Lower leg skin (tissue), 3 donors: ENCODE results near the gene ANKRD23.

Experiments
- CTCF ChIP-seq, 3 donors: fragments of 450-650 bp; IDR thresholded peaks; one replicate each; pipeline ENCODE4 v1.5.1; 2016; ENCODE audit warnings: antibody characterized with exemption in 3 of 3, mild to moderate bottlenecking in 3 of 3, moderate library complexity in 2 of 3
- POLR2A ChIP-seq, 2 donors: fragments of 450-650 bp; IDR thresholded peaks; one replicate each; pipeline ENCODE4 v1.6.1; 2016 to 2017; ENCODE audit warnings: antibody characterized with exemption in 2 of 2, mild to moderate bottlenecking in 1 of 2, moderate library complexity in 1 of 2

GRCh38 chr2:96866986-96867755, 23.4 kb upstream of the ANKRD23 start:
- TF ChIP-seq CTCF (IDR thresholded peaks at IDR 0.05), result no peak
- TF ChIP-seq POLR2A (IDR thresholded peaks at IDR 0.05), result no peak
